ENCODE measurements around the gene PDSS2. TPM values are rescaled to one million over a fixed set of nuclear protein-coding genes. Genes with fewer than 3 reads are reported as not detected.

The PDSS2 gene
- total and polyA plus RNA-seq, 2 of the 4 experiments (the other 2 are of a cell fraction) = 8.6 to 9.2 TPM

GRCh38 chr6:107259951-107260350 is 199.4 kb downstream of the PDSS2 start:
- DNase-seq (no peak), ATAC-seq (ENCODE audit: low read depth) (no peak)
- H3K36me3 ChIP-seq (ENCODE audit: control insufficient read depth, insufficient read depth, low read length) = no peaks in the 10 kb centered on the region
- CTCF ChIA-PET = interaction anchor here (0.5 to 0.7 kb wide), 2 partner anchors 10 to 82 kb away, joined by 3 read pairs; no protein-coding TSS in a partner anchor
- BruUV-seq (replicated peaks) = no TSS peak
- no peak overlapping the region for H2AK5ac ChIP-seq (ENCODE audit: low read depth, low read length)
- H3K4ac ChIP-seq (ENCODE audit: low read depth, low read length) = no peak overlapping the region
- no peak overlapping the region for H3K9ac ChIP-seq (ENCODE audit: low read depth, low read length)
- no peaks in the 10 kb centered on the region for H3K79me1 ChIP-seq (ENCODE audit: low read depth in 1 of 2, low read length in 2 of 2)
- no peaks in the 10 kb centered on the region for H3K9me1 ChIP-seq (ENCODE audit: insufficient read depth, low read length)
- no peaks in the 10 kb centered on the region for H3K4me1 ChIP-seq (ENCODE audit: control insufficient read depth, insufficient read depth, low read length)
- H3K4me3 ChIP-seq (ENCODE audit: insufficient read depth, low read depth, low read length) = no peak overlapping the region
- H2BK15ac ChIP-seq (ENCODE audit: low read depth, low read length) = no peak overlapping the region
- no peak overlapping the region for H3K18ac ChIP-seq (ENCODE audit: low read depth, low read length)
- H3K27me3 ChIP-seq (ENCODE audit: control insufficient read depth, insufficient read depth, low read length) = no peaks in the 10 kb centered on the region
- intact Hi-C loops (cut with micrococcal nuclease) = no loop called here
- no peak overlapping the region for H3K4me2 ChIP-seq (ENCODE audit: low read depth, low read length)
- no peak overlapping the region for H2AFZ ChIP-seq (replicated peaks; ENCODE audit: low read length, poor library complexity)
- no peak overlapping the region for H4K91ac ChIP-seq (ENCODE audit: insufficient read depth, low read depth, low read length)
- H3K9me3 ChIP-seq (ENCODE audit: control insufficient read depth, insufficient read depth, low read length) = no peaks in the 10 kb centered on the region
- TF ChIP-seq RFX5 (IDR thresholded peaks at IDR 0.05; ENCODE audit: low read depth, low read length) (no peak), SMC3 (IDR thresholded peaks at IDR 0.05; ENCODE audit: low read depth, low read length) (no peak), RAD21 (IDR thresholded peaks at IDR 0.05; ENCODE audit: low read length) (no peak), MAFK (IDR thresholded peaks at IDR 0.05; ENCODE audit: low read depth, low read length) (no peak), MAZ (IDR thresholded peaks at IDR 0.05; ENCODE audit: borderline replicate concordance, low read depth, low read length) (no peak)
- POLR2A ChIA-PET (ENCODE audit: unreplicated experiment) = no interaction called here
- H2BK5ac ChIP-seq (ENCODE audit: low read depth, low read length, poor library complexity, severe bottlenecking) = no peak overlapping the region
- dilution Hi-C loops (cut with HindIII; ENCODE audit: low sequenced_read_pairs, unreplicated experiment) = no loop called here
- H3K27ac ChIP-seq (ENCODE audit: insufficient read depth, low read length) = no peak overlapping the region
- H2AK9ac ChIP-seq (replicated peaks; ENCODE audit: low read depth, low read length, poor library complexity) = no peak overlapping the region
- no peak overlapping the region for H3K14ac ChIP-seq (replicated peaks; ENCODE audit: low read depth, low read length)
- H4K20me1 ChIP-seq (ENCODE audit: insufficient read depth, low read length) = no peaks in the 10 kb centered on the region
- H4K5ac ChIP-seq (ENCODE audit: low read depth, low read length) = no peak overlapping the region
- H4K8ac ChIP-seq (ENCODE audit: low read depth in 2 of 2, low read length in 2 of 2) = no peak overlapping the region
- no peak overlapping the region for H3K23ac ChIP-seq (ENCODE audit: low read depth, low read length)
- no peak overlapping the region for H3K56ac ChIP-seq (ENCODE audit: extremely low read depth, insufficient read depth, low read length)
- H2BK20ac ChIP-seq (ENCODE audit: low read depth, low read length) = no peak overlapping the region
- in situ Hi-C loops (cut with MboI; ENCODE audit: low sequenced_read_pairs) = no loop called here
- H2BK120ac ChIP-seq (ENCODE audit: low read depth, low read length) = no peak overlapping the region

Data from IMR-90 (cell line).